Left ventricle myocardium superior (tissue), 1 donor: Measurements from ENCODE around the gene ZNF287. TPM values are rescaled to one million over a fixed set of nuclear protein-coding genes. Genes with fewer than 3 reads are reported as not detected.

Source experiments
- ATAC-seq: fragments of 200-7000 bp; cut with Tn5 transposase; one replicate; pipeline ENCODE4 v1.9.1; 2020; ENCODE audit warnings: mild to moderate bottlenecking, moderate library complexity
- DNase-seq: peaks from one replicate; pipeline ENCODE4 v3.0.0-alpha.2; 2020
- intact Hi-C: fragments of 100-400 bp; cut with micrococcal nuclease; formaldehyde crosslinking; loops from one replicate; pipeline ENCODE4 v1.11.0; 2022
- total RNA-seq: library from RNA; stranded (reverse); fragmentation: NEBNext Ultra II Directional; extraction: Animal tissue kit (Norgen Biotek cat#: 25700); gene quantifications from one replicate; pipeline ENCODE4 v1.2.1, GENCODE V29; 2021
- donor health status: DM: no; HTN: yes; CAD: no; lungs with severe emphysema.

Gene ZNF287
- total RNA-seq, 1 donor from 2014 or later, result 6.3 TPM

- intact Hi-C loops, result loop anchor here (5.0 to 10.0 kb wide), 2 partner anchors 69 to 156 kb away; no protein-coding TSS in a partner anchor
- ATAC-seq (peak; percentile 93), DNase-seq (peak; percentile 44)
Measured at GRCh38 chr17:16521070-16521727, 47.8 kb downstream of the ZNF287 start.

- no peak for DNase-seq
- no peak for ATAC-seq
- intact Hi-C loops, result no loop called here
Measured at GRCh38 chr17:16519021-16519420, 50.0 kb downstream of the ZNF287 start.

DNA sequence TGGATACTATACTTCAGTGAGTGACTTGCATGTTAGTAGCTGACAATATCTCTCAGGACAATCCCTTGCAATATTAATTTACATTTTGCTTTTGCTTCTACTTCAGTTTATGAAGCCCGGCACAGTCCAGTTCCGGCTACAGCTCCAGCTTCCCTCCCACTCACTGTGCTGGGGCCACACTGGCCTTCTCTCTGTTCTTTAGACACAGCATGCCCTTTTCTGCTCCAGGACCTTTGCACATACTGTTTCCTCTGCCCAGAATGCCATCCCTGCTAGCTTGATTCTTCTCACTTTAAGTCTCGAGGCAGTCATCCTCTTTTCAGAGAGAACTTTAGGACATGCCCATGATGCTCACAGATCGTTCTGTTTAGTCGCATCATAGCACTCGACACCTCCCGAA is 51.5 kb downstream of the ZNF287 start:
- intact Hi-C loops, result no loop called here
- no peak for ATAC-seq
- no peak for DNase-seq

- intact Hi-C loops, result no loop called here
- DNase-seq, result no peak
- peak; percentile 80 for ATAC-seq
Measured at GRCh38 chr17:16516594-16517051, 52.4 kb downstream of the ZNF287 start.

- no peak for ATAC-seq
- intact Hi-C loops, result no loop called here
- no peak for DNase-seq
Measured at GRCh38 chr17:16515933-16516332, 53.1 kb downstream of the ZNF287 start.

- ATAC-seq, result no peak
- intact Hi-C loops, result no loop called here
- DNase-seq, result no peak
Measured at GRCh38 chr17:16513873-16514272, 55.1 kb downstream of the ZNF287 start.

- ATAC-seq (no peak), DNase-seq (no peak)
- intact Hi-C loops, result no loop called here
Measured at GRCh38 chr17:16512011-16512410, 57.0 kb downstream of the ZNF287 start.

DNA sequence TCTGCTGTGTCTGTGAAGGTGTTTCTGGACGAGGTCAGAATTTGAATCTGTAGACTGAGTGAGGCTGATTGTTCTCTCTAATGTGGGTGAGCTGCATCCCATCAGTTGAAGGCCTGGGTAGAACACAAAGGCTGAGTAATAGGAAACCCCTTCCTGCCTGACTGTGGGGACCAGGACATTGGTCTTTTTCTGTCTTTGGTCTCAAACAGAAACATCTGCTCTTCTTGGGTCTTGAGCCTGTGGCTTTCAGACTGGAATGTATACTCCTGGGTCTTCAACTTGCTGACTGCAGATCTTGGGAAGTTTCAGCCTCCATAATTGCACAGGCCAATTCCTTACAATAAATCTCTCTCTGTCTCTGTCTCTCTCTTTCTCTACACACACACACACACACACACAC is 57.4 kb downstream of the ZNF287 start:
- ATAC-seq, result no peak
- intact Hi-C loops, result no loop called here
- DNase-seq, result no peak

DNA sequence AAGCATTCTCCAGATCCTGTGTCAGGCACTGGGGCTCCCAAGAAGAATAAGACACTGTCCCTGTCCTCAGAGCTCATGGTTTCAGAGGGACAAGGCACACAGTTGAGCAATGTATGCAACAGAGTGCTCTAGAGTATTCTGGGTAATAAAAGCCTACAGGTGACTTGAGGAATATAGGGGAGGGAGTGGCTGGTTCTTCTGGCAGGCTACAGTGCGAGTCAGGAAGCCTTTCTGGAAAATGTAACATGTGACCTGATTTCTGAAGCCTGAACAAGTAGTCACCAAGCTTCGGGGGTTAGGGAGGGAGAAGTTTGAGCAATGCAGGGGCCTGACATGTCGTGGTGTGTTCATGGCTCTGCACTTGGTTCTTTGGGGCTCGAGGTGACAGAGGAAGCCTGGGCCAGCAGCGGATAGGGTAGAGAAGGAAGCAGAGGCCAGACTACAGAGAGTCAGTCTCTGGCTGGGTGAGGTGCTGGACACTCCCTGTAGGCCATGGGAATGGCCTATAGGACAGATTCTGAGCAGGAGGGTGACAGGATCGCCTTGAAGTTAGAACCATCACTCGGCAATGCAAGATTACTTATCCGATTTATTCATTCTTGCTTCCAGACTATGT is 61.0 kb downstream of the ZNF287 start:
- DNase-seq, result no peak
- intact Hi-C loops, result no loop called here
- ATAC-seq, result no peak

- ATAC-seq, result no peak
- no peak for DNase-seq
- intact Hi-C loops, result no loop called here
Measured at GRCh38 chr17:16506188-16506587, 62.8 kb downstream of the ZNF287 start.

GRCh38 chr17:16504984-16505383 is 64.0 kb downstream of the ZNF287 start:
- ATAC-seq (no peak), DNase-seq (no peak)
- intact Hi-C loops, result no loop called here

Other genes starting within 250 kb of the ZNF287 start
- gene CENPV, start 215.7 kb downstream of the ZNF287 start, total RNA-seq, result 14.2 TPM
- 1,672 TPM for gene UBB, start 188.1 kb downstream of the ZNF287 start, total RNA-seq
- 8.1 TPM for gene TRPV2, start 153.6 kb downstream of the ZNF287 start, total RNA-seq
- gene LRRC75A, start 77.0 kb downstream of the ZNF287 start, total RNA-seq, result 0.47 TPM
- 1.4 TPM for gene ZNF624, start 84.6 kb upstream of the ZNF287 start, total RNA-seq
- gene CCDC144A, start 121.0 kb upstream of the ZNF287 start, total RNA-seq, result 1.9 TPM